AG10803 (cell line): ENCODE measurements around the gene OPN1SW.

ENCODE experiments used
- DNase-seq: peaks from one replicate; pipeline ENCODE4 v3.0.0; 2010; ENCODE audit warnings: low read depth
- H3K4me3 ChIP-seq: 2 replicates; pipeline ENCODE4 v1.5.1; 2011; ENCODE audit warnings: mild to moderate bottlenecking, low read length, control low read depth
- CTCF ChIP-seq: conservative IDR thresholded peaks from 2 replicates; pipeline ENCODE4 v1.5.1; 2011; ENCODE audit warnings: mild to moderate bottlenecking, low read length, control low read depth, inconsistent platforms

OPN1SW gene

DNA sequence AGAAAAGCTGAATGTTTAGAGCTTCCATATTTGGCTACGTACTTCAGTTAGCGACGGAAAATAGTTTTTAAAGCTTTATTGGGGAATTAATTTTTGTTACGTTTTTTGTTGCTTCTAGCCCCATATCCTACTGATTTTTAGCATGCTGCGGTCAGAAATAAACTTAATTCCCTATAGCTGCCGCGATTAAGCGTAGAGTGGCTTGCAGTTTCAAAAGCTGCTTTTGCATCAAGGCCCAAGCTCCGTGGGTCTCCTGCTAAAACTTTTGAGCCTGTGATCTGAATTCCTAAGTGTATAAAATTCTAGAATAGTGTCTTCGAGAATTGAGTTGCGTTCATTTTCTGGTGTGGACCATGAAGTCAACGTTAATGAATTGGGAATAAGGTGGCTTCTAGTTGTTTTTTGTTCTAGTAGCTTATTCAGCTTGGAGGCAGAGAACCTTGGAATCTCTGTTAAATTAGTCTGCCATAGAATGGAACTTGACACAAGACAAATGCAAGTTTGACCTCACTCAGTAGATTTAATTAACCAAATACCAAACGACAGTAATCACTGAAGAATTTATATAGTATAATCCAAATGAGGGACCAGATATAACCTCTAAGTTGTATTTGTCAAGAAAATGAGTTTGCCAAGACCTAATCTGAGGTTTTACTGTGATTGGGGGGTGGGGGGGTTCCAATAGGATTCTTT is 35.5 kb downstream of the OPN1SW start:
- H3K4me3 ChIP-seq, result peak overlapping the region; percentile 98
- no peak for DNase-seq
- no peak for TF ChIP-seq CTCF

DNA sequence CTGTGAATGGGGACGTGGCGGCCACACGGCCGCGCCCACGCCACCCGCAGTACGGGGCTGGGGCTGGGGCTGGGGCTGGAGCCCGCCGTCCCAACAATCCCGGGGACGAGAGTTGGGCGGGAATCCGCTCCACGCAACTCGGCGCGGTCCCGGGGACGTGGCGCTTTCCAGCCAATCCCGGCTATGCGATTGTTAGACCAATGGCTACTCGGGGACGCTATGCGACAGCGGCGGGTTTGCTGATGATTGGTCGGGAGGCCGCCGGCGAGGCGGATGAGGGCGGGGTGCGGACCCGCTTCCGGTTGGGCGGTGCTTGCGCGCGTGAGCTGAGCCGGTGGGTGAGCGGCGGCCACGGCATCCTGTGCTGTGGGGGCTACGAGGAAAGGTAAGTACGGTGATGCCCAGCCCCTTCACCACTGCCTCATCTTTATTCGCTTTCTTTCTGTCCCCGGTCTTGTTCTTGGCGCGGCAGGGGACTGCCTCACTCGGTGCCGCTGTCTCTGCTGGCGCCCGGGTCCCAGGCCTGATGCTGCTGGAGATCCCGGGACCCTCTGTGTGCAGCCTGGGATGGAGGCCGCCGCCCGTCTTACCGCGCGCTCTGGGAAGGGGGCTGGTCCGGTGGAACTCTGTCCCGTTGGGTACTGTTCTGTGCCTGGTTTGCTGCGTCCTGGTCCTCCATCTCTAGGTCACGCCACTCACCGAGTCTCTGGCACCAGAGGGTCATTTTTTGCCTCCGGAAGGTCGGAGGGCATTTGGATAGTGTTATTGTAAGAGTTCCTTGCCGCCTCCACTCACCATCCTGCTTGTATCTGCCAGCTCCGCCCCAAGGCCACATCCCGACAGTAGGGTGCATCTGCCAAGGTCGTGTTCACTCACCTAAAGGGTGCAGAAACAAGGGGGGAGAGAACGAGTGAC is 36.3 kb downstream of the OPN1SW start, which contains the start of gene CALU:
TSS of gene CALU (plus strand) at position 312 of the 915 bp plus-strand sequence. CDS start 9,225 bp downstream, outside the sequence.
- peak within 1 kb of the TSS; percentile 98 for H3K4me3 ChIP-seq
- TF ChIP-seq CTCF, result no peak
- peak; percentile 98 for DNase-seq

GRCh38 chr7:128738570-128739047 is 37.0 kb downstream of the OPN1SW start:
- no peak for DNase-seq
- H3K4me3 ChIP-seq, result peak overlapping the region; percentile 65
- no peak for TF ChIP-seq CTCF

GRCh38 chr7:128737867-128738385 is 37.7 kb downstream of the OPN1SW start:
- DNase-seq, result peak; percentile 71
- TF ChIP-seq CTCF, result no peak
- no peak overlapping the region for H3K4me3 ChIP-seq

DNA sequence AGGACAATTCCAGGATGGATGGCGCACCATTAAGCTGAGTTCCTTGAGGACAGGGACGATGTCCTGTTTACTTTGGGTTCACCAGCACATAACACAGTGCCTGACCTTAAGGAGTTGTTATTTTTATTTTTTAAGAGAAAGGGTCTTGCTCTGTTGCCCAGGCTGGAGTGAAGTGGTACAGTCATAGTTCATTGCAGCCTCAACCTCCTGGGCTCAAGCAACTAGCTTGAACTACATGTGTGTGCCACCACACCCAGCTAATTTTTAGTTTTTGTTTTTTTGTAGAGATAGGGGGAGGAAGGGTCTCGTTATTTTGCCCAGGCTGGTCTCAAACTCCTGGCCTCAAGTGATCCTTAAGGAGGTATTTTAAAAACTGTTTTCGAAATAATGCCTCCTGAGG is 38.2 kb downstream of the OPN1SW start:
- H3K4me3 ChIP-seq, result no peak overlapping the region
- no peak for DNase-seq
- no peak for TF ChIP-seq CTCF

DNA sequence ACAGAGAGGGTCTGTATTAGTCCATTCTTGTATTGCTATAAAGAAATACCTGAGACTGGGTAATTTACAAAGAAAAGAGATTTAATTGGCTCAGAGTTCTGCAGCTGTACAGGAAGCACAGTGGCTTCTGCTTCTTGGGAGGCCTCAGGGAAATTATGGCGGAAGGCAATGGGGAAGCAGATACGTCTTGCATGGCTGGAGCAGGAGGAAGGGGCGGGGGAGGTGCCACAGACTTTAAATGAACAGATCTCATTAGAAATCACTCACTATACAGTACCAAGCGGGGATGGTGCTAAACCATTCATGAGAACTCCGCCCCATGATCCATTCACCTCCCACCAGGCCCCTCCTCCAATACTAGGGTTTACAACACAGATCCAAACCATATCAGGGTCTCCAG is 40.2 kb downstream of the OPN1SW start:
- no peak overlapping the region for H3K4me3 ChIP-seq
- no peak for DNase-seq
- TF ChIP-seq CTCF, result no peak
